Activated CD4-positive, alpha-beta memory T cell treated with anti-CD3 and anti-CD28 coated beads for 36 hours (primary cell): ENCODE measurements around the gene JAML. TPM values are rescaled to one million over a fixed set of nuclear protein-coding genes. Genes with fewer than 3 reads are reported as not detected.

Experiments used
- CTCF ChIA-PET: fragments of 350-600 bp; sonication (Branson Sonifier 250); formaldehyde crosslinking; loops from one replicate; lab custom pipeline; 2021; ENCODE audit warnings: antibody characterized with exemption, inconsistent platforms; lab: Charles Lee
- POLR2A ChIA-PET: fragments of 350-600 bp; sonication (Branson Sonifier 250); formaldehyde crosslinking; loops from one replicate; lab custom pipeline; 2021; ENCODE audit warnings: antibody characterized with exemption; lab: Charles Lee
- DNase-seq: peaks from one replicate; pipeline ENCODE4 v3.0.0-alpha.2; 2020
- H3K27ac Mint-ChIP-seq: one replicate; pipeline ENCODE4 v1.8.0; 2021; ENCODE audit warnings: mixed read lengths
- H3K27me3 Mint-ChIP-seq: one replicate; pipeline ENCODE4 v1.8.0; 2021; ENCODE audit warnings: mixed read lengths
- H3K36me3 Mint-ChIP-seq: one replicate; pipeline ENCODE4 v1.8.0; 2021; ENCODE audit warnings: mixed read lengths
- H3K4me1 Mint-ChIP-seq: one replicate; pipeline ENCODE4 v1.8.0; 2021; ENCODE audit warnings: low read depth, mixed read lengths
- H3K4me3 Mint-ChIP-seq: one replicate; pipeline ENCODE4 v1.8.0; 2021; ENCODE audit warnings: mild to moderate bottlenecking, mixed read lengths
- H3K9me3 Mint-ChIP-seq: one replicate; pipeline ENCODE4 v1.8.0; 2021; ENCODE audit warnings: mixed read lengths
- intact Hi-C: fragments of 100-400 bp; cut with micrococcal nuclease; formaldehyde crosslinking; loops from one replicate; pipeline ENCODE4 v1.15.1; 2023
- total RNA-seq, 2 experiments: library from RNA; stranded (reverse); gene quantifications; one replicate each; pipeline ENCODE4 v1.2.3, GENCODE V29; 2021

The JAML gene
- total RNA-seq, 2 experiments from 2014 or later, result 155 to 163 TPM

DNA sequence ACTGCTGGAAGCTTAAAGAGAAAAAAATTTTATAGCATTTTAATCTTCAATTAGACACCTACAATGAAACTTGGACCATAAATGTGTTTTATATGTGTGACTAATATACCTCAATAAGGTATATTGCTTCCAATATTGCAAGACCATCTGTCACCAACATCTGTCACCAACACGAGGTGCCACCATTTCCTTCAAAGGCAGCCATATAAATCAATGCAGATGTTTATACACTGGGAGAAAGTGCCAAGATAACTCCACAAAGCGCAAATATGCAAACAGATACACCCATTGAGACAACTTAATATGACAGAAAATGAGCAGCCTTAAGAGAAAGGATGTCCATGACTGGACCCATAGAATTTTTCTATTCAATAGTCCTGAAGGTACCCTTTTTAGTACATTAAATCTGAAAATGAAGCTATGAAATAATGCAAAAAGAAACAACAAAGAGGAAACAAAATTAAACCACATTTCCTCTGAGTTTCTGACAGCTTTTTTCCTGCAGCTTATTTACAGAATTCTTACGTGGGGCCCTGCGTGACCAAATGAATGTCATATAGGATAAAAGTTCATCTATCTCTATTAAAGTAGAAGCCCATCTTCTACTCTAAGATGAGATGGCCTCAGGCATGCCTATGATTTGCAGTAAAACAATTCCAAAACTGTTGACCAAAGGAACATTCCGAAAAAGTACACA is 14.8 kb upstream of the JAML start:
- no peaks in the 10 kb centered on the region for H3K27me3 Mint-ChIP-seq
- H3K36me3 Mint-ChIP-seq, result peaks cover 67% of the 10 kb centered on the region
- POLR2A ChIA-PET, result interaction anchor here (0.6 to 5.4 kb wide), 13 partner anchors 9 to 69 kb away, joined by 3 to 97 read pairs (median 6); partner anchors contain the start of genes CD3E, JAML and MPZL3
- peak overlapping the region; percentile 96 for H3K27ac Mint-ChIP-seq
- no peaks in the 10 kb centered on the region for H3K9me3 Mint-ChIP-seq
- DNase-seq, result no peak
- peak overlapping the region; percentile 78 for H3K4me3 Mint-ChIP-seq
- intact Hi-C loops, result loop anchor here (2.0 to 10.0 kb wide), 5 partner anchors 65 to 633 kb away; partner anchors contain the start of genes CD3D, CD3E and CD3G
- peaks cover 77% of the 10 kb centered on the region for H3K4me1 Mint-ChIP-seq
- CTCF ChIA-PET, result interaction anchor here (0.7 to 3.4 kb wide), 10 partner anchors 10 to 765 kb away, joined by 3 to 9 read pairs (median 6); partner anchors contain the start of genes JAML and MPZL3

DNA sequence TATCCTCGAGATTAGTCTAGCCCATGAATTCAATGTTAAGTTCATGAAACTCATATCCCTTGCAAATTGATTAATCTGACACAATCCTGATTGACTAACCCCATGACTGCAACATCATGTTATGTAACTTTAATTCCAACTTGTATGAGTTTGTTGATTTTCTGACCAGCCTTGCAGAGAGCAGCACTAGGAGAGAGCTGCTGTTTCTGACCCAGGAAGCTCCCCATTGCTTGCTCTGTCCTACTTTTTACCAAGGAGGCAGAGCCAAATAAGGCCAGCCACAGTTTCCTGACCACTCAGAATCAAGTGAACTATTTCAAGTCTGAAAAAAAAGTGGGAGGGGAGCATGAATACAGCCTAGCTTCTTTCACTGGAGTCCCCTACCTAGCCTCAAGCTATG is 14.1 kb upstream of the JAML start:
- H3K36me3 Mint-ChIP-seq, result peaks cover 67% of the 10 kb centered on the region
- ChIA-PET CTCF (interaction anchor here (0.9 to 2.0 kb wide), 6 partner anchors 9 to 57 kb away, joined by 3 to 9 read pairs (median 6); no protein-coding TSS in a partner anchor), POLR2A (interaction anchor here (0.9 to 5.4 kb wide), 11 partner anchors 9 to 70 kb away, joined by 3 to 97 read pairs (median 7); partner anchors contain the start of genes CD3E, JAML and MPZL3)
- intact Hi-C loops, result no loop called here
- H3K27ac Mint-ChIP-seq, result peak overlapping the region; percentile 96
- H3K9me3 Mint-ChIP-seq, result no peaks in the 10 kb centered on the region
- peak overlapping the region; percentile 78 for H3K4me3 Mint-ChIP-seq
- peaks cover 70% of the 10 kb centered on the region for H3K4me1 Mint-ChIP-seq
- no peak for DNase-seq
- no peaks in the 10 kb centered on the region for H3K27me3 Mint-ChIP-seq

DNA sequence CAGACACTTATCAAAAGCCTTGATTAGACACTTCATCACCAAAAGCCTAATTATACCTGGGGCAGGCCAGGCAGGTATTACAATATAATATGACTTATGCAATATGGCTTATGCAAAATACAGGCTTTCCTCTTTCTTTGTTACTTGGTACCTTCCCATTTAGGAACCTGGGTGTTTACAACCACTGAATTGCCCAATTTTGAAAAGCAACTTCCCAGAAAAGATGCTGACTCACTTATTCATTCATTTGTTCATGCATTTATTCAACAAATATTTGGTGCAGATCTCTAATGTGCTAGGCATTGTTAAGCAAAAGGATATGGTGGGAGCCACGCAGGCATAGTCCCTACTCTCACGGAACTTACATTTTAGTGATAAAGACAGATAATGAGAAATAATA is 13.6 kb upstream of the JAML start:
- no peaks in the 10 kb centered on the region for H3K27me3 Mint-ChIP-seq
- peaks cover 67% of the 10 kb centered on the region for H3K4me1 Mint-ChIP-seq
- DNase-seq, result no peak
- ChIA-PET CTCF (interaction anchor here (0.9 to 1.4 kb wide), 3 partner anchors 24 to 57 kb away, joined by 5 to 9 read pairs (median 5); no protein-coding TSS in a partner anchor), POLR2A (interaction anchor here (0.7 to 5.4 kb wide), 8 partner anchors 8 to 70 kb away, joined by 3 to 97 read pairs (median 8); partner anchors contain the start of genes JAML and MPZL3)
- H3K9me3 Mint-ChIP-seq, result no peaks in the 10 kb centered on the region
- H3K36me3 Mint-ChIP-seq, result peaks cover 70% of the 10 kb centered on the region
- peak overlapping the region; percentile 96 for H3K27ac Mint-ChIP-seq
- intact Hi-C loops, result no loop called here
- peak overlapping the region; percentile 78 for H3K4me3 Mint-ChIP-seq

DNA sequence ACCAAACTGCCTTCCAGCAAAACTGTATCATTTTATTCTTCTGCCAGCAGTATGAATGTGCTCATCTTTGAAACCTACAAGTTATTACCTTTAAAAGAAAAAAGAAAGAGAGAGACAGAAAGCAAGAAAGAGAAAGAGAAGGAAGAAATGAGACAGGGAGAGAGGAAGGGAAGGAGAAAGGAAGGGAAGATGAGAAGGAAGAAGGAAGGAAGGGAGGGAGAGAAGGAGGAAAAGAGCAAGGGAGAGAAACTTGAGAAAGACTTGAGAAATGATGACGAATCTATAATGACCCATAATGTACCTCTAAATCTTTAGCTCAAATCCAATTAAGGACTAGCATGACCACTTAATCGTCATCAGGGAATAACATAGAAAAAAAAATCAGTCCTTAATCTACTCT is 11.4 kb upstream of the JAML start:
- no peak for DNase-seq
- Mint-ChIP-seq H3K36me3 (peaks cover 71% of the 10 kb centered on the region), H3K4me3 (peak overlapping the region; percentile 1), H3K27ac (peak overlapping the region; percentile 56), H3K9me3 (no peaks in the 10 kb centered on the region), H3K4me1 (peaks cover 44% of the 10 kb centered on the region), H3K27me3 (no peaks in the 10 kb centered on the region)
- ChIA-PET CTCF (interaction anchor here (1.3 to 2.2 kb wide), 2 partner anchors 38 to 60 kb away, joined by 4 to 8 read pairs; no protein-coding TSS in a partner anchor), POLR2A (interaction anchor here (1.1 to 2.2 kb wide), 2 partner anchors 11 to 15 kb away, joined by 4 to 5 read pairs; partner anchors contain the start of gene MPZL3)
- intact Hi-C loops, result no loop called here

DNA sequence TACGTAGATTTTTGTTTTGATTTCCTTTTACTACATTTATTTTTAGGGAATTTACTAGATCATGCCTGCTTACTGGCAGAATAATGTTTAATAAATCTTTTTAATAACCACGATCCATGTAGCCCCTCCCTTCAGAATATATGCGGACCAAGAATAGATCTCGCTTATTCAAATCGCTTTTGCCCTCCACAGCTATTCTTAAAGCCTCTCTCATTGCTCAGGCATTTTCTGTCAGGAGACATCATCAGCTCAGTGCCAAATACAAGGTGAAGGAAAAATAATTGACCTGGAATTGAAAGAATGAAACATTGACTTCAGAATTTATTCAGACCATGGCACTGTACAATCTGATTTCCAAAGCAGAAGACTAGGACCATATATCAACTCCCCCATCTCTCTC is 10.0 kb upstream of the JAML start:
- Mint-ChIP-seq H3K4me3 (no peak overlapping the region), H3K4me1 (peaks cover 32% of the 10 kb centered on the region), H3K9me3 (no peaks in the 10 kb centered on the region), H3K36me3 (peaks cover 63% of the 10 kb centered on the region), H3K27ac (peak overlapping the region; percentile 63), H3K27me3 (no peaks in the 10 kb centered on the region)
- CTCF ChIA-PET, result interaction anchor here (1.7 kb wide), 1 partner anchor 36 kb away, joined by 6 read pairs; no protein-coding TSS in a partner anchor
- no peak for DNase-seq
- intact Hi-C loops, result no loop called here
- POLR2A ChIA-PET, result no interaction called here

DNA sequence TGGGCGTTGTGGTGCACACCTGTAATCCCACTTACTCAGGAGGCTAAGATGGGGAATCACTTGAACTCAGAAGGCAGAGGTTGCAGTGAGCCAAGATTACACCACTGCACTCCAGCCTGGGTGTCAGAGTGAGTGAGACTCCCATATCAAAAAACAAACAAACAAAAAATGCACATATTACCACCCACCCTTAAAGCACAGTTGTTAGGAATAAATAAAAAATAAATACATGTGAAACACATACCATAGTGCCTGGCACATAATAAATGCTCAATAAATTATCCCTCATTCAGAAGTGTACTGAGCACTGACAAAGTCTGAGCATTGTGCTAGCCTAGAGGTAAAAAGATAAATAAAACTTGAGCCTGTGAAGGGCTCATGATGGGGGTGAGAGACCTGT is 9.0 kb upstream of the JAML start:
- H3K9me3 Mint-ChIP-seq, result no peaks in the 10 kb centered on the region
- no peak for DNase-seq
- peak overlapping the region; percentile 85 for H3K27ac Mint-ChIP-seq
- H3K4me1 Mint-ChIP-seq, result peaks cover 28% of the 10 kb centered on the region
- peaks cover 65% of the 10 kb centered on the region for H3K36me3 Mint-ChIP-seq
- CTCF ChIA-PET, result interaction anchor here (1.7 kb wide), 1 partner anchor 35 kb away, joined by 6 read pairs; no protein-coding TSS in a partner anchor
- H3K4me3 Mint-ChIP-seq, result no peak overlapping the region
- no peaks in the 10 kb centered on the region for H3K27me3 Mint-ChIP-seq
- POLR2A ChIA-PET, result interaction anchor here (1.9 kb wide), 1 partner anchor 9 kb away, joined by 8 read pairs; the partner anchor contains the start of gene JAML
- intact Hi-C loops, result no loop called here

DNA sequence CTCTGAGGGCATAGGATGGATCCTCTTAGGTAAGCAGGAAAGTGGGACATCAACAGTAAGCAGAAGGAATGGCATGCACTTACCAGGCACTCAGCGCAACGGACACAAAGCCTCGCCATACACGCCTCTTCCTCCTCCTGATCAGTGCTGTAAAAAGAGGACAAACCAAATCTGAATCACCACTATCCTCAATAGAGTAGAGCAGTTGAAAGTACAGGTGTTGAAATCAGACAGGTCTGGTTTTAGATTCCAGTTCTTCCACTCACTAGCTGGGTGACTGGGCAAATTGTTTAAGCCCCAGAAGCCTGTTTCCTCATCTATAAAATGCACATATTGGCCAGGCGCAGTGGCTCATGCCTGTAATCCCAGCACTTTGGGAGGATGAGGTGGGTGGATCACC is 8.6 kb upstream of the JAML start:
- H3K4me3 Mint-ChIP-seq, result peak overlapping the region; percentile 13
- ChIA-PET CTCF (interaction anchor here (1.3 kb wide), 1 partner anchor 9 kb away, joined by 5 read pairs; no protein-coding TSS in a partner anchor), POLR2A (interaction anchor here (0.7 to 1.9 kb wide), 2 partner anchors 9 to 25 kb away, joined by 3 to 8 read pairs; partner anchors contain the start of gene JAML)
- peaks cover 64% of the 10 kb centered on the region for H3K36me3 Mint-ChIP-seq
- no peaks in the 10 kb centered on the region for H3K9me3 Mint-ChIP-seq
- H3K27ac Mint-ChIP-seq, result peak overlapping the region; percentile 85
- peaks cover 26% of the 10 kb centered on the region for H3K4me1 Mint-ChIP-seq
- H3K27me3 Mint-ChIP-seq, result no peaks in the 10 kb centered on the region
- intact Hi-C loops, result no loop called here
- DNase-seq, result no peak

DNA sequence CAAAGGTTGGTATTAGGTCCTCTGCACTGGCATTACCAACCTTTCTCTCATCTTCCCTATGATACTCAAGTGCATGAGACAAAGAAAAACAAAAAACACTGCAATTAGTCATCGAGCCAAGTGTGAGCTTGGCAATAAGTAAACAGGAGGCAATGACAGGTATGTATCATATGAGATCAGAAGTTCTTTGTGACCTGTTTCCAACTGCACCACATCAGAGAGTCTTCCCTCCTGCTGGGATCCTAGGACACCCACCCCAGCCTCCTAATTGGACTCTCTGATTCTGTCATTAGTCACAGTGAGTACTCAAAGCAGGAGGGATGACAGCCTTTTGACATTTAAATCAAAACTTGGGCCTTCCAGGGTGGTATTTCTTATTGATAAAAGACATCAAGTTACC is 7.8 kb upstream of the JAML start:
- Mint-ChIP-seq H3K9me3 (no peaks in the 10 kb centered on the region), H3K27ac (peak overlapping the region; percentile 85), H3K36me3 (peaks cover 69% of the 10 kb centered on the region), H3K4me3 (peak overlapping the region; percentile 13), H3K4me1 (peaks cover 28% of the 10 kb centered on the region), H3K27me3 (no peaks in the 10 kb centered on the region)
- CTCF ChIA-PET, result interaction anchor here (0.8 to 1.3 kb wide), 2 partner anchors 9 to 63 kb away, joined by 3 to 5 read pairs; no protein-coding TSS in a partner anchor
- intact Hi-C loops, result loop anchor here (1.0 kb wide), 3 partner anchors 8 to 15 kb away; no protein-coding TSS in a partner anchor
- DNase-seq, result peak; percentile 82
- POLR2A ChIA-PET, result interaction anchor here (0.7 to 1.9 kb wide), 7 partner anchors 8 to 110 kb away, joined by 3 to 8 read pairs (median 4); partner anchors contain the start of genes CD3D and JAML

DNA sequence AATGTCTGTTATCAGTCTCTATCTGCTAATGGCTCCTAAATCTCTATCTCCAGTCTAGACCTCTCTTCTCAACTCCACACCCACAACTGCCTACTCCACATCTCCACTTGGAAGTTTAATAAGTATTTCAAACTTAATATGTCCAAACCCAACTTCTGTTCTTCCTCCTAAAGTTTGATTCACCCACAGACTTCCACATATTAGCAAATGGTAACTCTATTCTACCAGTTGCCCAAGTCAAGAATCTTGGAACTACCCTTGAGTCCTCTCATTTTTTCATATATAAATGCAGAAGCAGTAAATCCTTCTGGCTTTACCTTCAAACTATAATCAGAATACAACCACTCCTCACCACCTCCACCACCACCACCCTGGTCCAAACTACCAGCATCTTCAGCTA is 6.7 kb upstream of the JAML start:
- Mint-ChIP-seq H3K36me3 (peaks cover 70% of the 10 kb centered on the region), H3K4me1 (peaks cover 28% of the 10 kb centered on the region), H3K4me3 (no peak overlapping the region), H3K27me3 (no peaks in the 10 kb centered on the region), H3K9me3 (no peaks in the 10 kb centered on the region), H3K27ac (no peak overlapping the region)
- CTCF ChIA-PET, result interaction anchor here (1.5 to 3.2 kb wide), 2 partner anchors 8 to 66 kb away, joined by 3 to 8 read pairs; no protein-coding TSS in a partner anchor
- POLR2A ChIA-PET, result interaction anchor here (3.4 kb wide), 1 partner anchor 9 kb away, joined by 27 read pairs; no protein-coding TSS in a partner anchor
- intact Hi-C loops, result no loop called here
- no peak for DNase-seq

DNA sequence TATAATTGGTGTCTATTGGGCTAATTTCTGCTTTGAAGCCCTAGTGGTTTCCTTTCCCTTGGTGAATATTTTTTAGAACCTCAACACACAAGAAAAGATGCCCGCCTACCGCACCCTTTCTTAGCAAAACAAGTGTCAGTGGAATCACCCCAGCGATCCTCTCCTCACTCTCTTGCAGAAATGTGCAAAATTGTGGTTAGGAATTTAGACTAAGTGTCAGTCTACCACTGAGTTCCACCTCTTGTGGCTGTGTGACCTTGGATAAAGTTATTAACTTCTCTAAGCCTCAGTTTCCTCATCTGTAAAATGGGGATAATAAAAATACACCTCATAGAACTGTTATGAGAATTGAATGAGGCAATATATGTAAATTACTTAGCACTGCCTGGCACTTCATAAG is 5.3 kb upstream of the JAML start:
- Mint-ChIP-seq H3K27me3 (no peaks in the 10 kb centered on the region), H3K4me1 (peaks cover 34% of the 10 kb centered on the region), H3K36me3 (peaks cover 71% of the 10 kb centered on the region), H3K9me3 (peaks cover 6% of the 10 kb centered on the region), H3K4me3 (no peak overlapping the region), H3K27ac (no peak overlapping the region)
- intact Hi-C loops, result no loop called here
- peak; percentile 44 for DNase-seq
- ChIA-PET POLR2A (interaction anchor here (0.7 to 3.4 kb wide), 6 partner anchors 10 to 232 kb away, joined by 3 to 27 read pairs (median 4); no protein-coding TSS in a partner anchor), CTCF (interaction anchor here (1.5 to 3.2 kb wide), 2 partner anchors 10 to 68 kb away, joined by 3 to 8 read pairs; no protein-coding TSS in a partner anchor)

DNA sequence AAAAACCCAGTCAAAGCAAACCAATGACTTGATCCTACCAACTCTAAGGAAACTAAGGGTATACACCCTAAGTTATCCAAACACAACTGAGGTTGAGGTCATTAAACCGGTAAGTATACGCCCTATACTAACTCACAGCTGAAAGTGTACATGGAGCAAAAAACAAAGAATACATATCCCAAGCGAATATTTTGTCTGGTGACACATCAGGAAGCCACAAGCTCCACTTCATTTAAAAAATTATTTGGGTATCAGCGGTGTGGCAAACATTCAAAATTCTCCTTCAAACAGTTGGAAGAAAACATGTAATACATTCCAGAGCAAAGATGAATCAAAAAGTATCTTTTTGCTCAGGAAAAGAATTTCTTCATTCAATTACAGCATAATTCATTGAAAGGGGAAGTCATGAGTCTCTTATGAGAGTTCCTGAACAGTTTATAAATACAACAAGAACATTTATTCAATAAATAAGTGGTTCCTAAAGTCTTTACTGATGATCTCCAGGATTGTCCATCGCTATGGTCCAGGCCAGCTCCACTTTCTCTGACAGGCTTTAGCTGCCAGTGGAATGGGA is 4.5 kb upstream of the JAML start:
- POLR2A ChIA-PET, result interaction anchor here (0.7 to 3.4 kb wide), 5 partner anchors 9 to 231 kb away, joined by 3 to 27 read pairs (median 4); no protein-coding TSS in a partner anchor
- no peaks in the 10 kb centered on the region for H3K27me3 Mint-ChIP-seq
- intact Hi-C loops, result no loop called here
- peaks cover 7% of the 10 kb centered on the region for H3K9me3 Mint-ChIP-seq
- H3K4me3 Mint-ChIP-seq, result no peak overlapping the region
- peaks cover 41% of the 10 kb centered on the region for H3K4me1 Mint-ChIP-seq
- peaks cover 71% of the 10 kb centered on the region for H3K36me3 Mint-ChIP-seq
- H3K27ac Mint-ChIP-seq, result no peak overlapping the region
- no peak for DNase-seq
- CTCF ChIA-PET, result interaction anchor here (1.0 to 3.2 kb wide), 2 partner anchors 10 to 31 kb away, joined by 5 to 8 read pairs; no protein-coding TSS in a partner anchor
